Lower leg skin (tissue), 4 donors: Measurements from ENCODE around the gene SLC27A4. TPM values are rescaled to one million over a fixed set of nuclear protein-coding genes. Genes with fewer than 3 reads are reported as not detected.

ENCODE experiments used
- DNase-seq, 2 donors: peaks; one replicate each; pipeline ENCODE4 v3.0.0-alpha.2; 2019; ENCODE audit warnings: low spot score in 2 of 2
- H3K4me3 ChIP-seq: fragments of 200-600 bp; sonication (generic); 2 replicates; pipeline ENCODE4 v1.5.1; 2017; ENCODE audit warnings: mild to moderate bottlenecking, low read depth; ENCODE audit not compliant: poor library complexity, severe bottlenecking
- POLR2A ChIP-seq, 2 donors: fragments of 450-650 bp; IDR thresholded peaks; one replicate each; pipeline ENCODE4 v1.6.1; 2016 to 2017; ENCODE audit warnings: antibody characterized with exemption in 2 of 2, mild to moderate bottlenecking in 1 of 2, moderate library complexity in 1 of 2
- WGBS, 2 donors: methylation state at CpG; one replicate each; pipeline ENCODE4 v1.1.5; 2018; 5-methylcytosine and 5-hydroxymethylcytosine counted together
- intact Hi-C: fragments of 100-400 bp; cut with DNase I; formaldehyde crosslinking; loops from one replicate; pipeline ENCODE4 v1.15.0; 2023; ENCODE audit warnings: low total_unique reads
- total RNA-seq, 4 donors: library from RNA; depleted of rRNA; stranded (reverse); fragments of >200 nt; gene quantifications; one replicate each; pipeline ENCODE4 v1.1.0, GENCODE V29; 2016
- TF ChIP-seq, protein P1 (sequence below), 3 donors: fragments of 450-650 bp; IDR thresholded peaks; one replicate each; pipeline ENCODE4 v1.5.1; 2016; ENCODE audit warnings: antibody characterized with exemption in 3 of 3, mild to moderate bottlenecking in 3 of 3, moderate library complexity in 2 of 3

The SLC27A4 gene
- total RNA-seq, 4 donors from 2014 or later = 64.7 to 105 (median 73.3) TPM

DNA sequence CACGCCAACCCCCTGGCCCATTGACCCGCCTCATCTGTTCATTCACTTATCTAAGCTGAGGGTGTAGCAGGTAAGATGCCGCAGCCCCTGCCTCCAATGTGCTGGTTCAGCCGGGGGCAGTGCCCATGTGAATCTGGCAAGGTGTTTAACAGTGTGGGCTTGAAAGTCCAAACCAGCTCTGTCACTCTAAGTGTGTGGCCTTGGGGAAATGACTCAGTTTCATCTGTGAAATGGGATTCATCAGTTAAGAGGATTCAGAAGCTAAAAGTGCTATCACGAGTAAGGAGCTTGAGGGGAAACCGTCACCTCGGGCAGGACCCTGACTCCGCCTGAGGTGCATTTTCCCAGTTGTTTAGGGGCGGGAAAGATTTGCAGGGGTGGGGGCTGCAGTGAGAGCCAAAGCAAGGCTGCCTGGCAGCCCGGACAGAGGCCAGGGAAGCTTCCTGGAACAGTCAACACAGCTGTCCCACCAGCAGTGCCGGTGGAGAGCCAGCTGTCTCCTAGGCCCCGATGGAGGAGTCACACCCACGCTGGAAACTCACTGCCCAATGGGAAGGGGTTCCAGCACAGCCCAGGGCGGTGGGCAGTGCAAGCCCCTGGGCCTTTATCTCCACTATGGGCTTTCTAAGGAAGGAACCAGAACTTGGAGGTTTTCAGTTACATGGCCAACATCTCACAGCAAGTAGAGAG, 21.1 kb downstream of the SLC27A4 start:
- DNase-seq = no peak
- TF ChIP-seq, protein P1, sequence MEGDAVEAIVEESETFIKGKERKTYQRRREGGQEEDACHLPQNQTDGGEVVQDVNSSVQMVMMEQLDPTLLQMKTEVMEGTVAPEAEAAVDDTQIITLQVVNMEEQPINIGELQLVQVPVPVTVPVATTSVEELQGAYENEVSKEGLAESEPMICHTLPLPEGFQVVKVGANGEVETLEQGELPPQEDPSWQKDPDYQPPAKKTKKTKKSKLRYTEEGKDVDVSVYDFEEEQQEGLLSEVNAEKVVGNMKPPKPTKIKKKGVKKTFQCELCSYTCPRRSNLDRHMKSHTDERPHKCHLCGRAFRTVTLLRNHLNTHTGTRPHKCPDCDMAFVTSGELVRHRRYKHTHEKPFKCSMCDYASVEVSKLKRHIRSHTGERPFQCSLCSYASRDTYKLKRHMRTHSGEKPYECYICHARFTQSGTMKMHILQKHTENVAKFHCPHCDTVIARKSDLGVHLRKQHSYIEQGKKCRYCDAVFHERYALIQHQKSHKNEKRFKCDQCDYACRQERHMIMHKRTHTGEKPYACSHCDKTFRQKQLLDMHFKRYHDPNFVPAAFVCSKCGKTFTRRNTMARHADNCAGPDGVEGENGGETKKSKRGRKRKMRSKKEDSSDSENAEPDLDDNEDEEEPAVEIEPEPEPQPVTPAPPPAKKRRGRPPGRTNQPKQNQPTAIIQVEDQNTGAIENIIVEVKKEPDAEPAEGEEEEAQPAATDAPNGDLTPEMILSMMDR (IDR thresholded peaks at IDR 0.05) = no peak
- TF ChIP-seq POLR2A (IDR thresholded peaks at IDR 0.05) = no peak
- no peak overlapping the region for H3K4me3 ChIP-seq
- intact Hi-C loops = loop anchor here (10.0 kb wide), 1 partner anchor 53 kb away; no protein-coding TSS in a partner anchor
- 43 to 44% methylated on average over 14 of the region's 14 CpGs for WGBS, 2 donors

DNA sequence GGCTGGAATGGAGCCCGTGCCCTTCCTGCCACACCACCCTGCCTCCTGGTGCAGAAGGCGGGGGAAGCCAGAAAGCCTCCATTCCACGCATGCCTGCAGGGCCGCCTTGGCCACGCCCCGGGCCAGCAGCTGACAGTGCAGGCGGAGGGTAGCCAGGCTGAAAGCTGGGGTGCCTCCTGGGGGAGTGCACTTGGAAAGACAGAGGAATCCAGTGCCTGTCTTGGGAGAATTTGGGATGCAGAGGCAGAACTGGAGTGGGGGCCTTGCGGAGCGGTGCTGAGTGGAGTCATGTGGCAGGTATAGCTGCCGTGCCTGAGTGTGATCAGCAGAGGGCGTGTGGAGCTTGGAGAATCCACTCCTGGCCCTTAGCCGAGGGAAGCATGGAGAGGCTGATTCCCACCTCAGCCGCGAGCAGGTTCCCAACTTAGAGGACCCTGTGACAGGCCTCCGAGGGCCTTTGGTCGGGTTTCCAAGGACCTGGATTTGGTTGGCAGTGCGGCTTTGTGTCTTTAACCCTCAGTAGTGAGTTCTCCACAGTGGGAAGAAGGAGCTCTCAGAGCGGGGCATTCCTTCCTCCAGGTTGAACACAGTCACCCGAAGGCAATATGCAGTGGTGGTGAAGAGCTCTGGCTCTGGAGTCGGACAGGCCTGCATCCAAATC, 21.8 kb downstream of the SLC27A4 start:
- peak; percentile 83 to 97 for DNase-seq
- no peak overlapping the region for H3K4me3 ChIP-seq
- intact Hi-C loops = loop anchor here (10.0 kb wide), 1 partner anchor 53 kb away; no protein-coding TSS in a partner anchor
- WGBS, 2 donors = 6 to 7% methylated on average over 18 to 19 of the region's 20 CpGs
- TF ChIP-seq, protein P1 (IDR thresholded peaks at IDR 0.05) = peak in 1 of 3 donors; percentile 82
- no peak for TF ChIP-seq POLR2A (IDR thresholded peaks at IDR 0.05)

DNA sequence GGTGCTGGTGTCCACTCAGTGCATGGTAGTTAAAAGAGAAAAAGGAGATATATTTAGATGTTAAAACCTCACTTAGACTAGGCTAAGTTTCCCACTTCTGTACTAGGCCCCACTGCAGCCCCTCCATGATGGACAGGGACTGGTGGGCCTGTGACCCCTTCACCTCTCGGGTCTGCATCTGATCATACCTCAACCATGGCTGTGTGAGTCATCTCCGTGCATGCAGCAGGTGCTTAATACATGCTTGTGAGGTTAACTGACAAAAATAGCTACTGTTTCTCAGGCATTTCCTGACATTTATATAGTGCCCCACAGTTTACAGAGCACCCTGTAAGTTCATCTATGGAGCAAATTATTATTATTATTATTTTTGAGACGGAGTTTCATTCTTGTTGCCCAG, 22.4 kb downstream of the SLC27A4 start:
- WGBS, 2 donors = 73 to 82% methylated on average over 3 of the region's 3 CpGs
- intact Hi-C loops = loop anchor here (10.0 kb wide), 1 partner anchor 52 kb away; no protein-coding TSS in a partner anchor
- no peak overlapping the region for H3K4me3 ChIP-seq
- DNase-seq = no peak
- TF ChIP-seq POLR2A (IDR thresholded peaks at IDR 0.05) = no peak
- TF ChIP-seq, protein P1 (IDR thresholded peaks at IDR 0.05) = no peak

DNA sequence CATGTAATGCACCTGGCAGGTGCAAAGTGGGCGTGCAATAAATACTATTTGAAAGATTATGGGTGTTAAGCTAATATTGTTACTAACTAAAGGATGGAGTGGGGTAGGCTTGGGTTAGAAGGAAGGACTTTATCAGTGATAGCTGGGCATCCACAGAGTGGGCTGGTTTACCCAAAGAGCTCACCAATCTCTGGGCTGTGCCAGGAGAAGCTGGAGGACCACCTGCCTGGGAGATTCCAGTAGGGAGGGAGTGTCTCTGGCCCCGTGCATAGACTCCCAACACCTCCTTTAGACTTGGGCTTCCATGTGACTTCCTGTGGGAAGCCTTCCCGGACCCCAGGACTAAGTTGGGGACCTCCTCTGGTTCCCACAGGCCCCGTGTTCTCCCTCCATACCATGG, 25.2 kb downstream of the SLC27A4 start:
- WGBS, 2 donors = 83 to 91% methylated on average over 4 of the region's 4 CpGs
- DNase-seq = no peak
- intact Hi-C loops = loop anchor here (10.0 kb wide), 1 partner anchor 49 kb away; no protein-coding TSS in a partner anchor
- TF ChIP-seq, protein P1 (IDR thresholded peaks at IDR 0.05) = no peak
- TF ChIP-seq POLR2A (IDR thresholded peaks at IDR 0.05) = no peak
- no peak overlapping the region for H3K4me3 ChIP-seq

DNA sequence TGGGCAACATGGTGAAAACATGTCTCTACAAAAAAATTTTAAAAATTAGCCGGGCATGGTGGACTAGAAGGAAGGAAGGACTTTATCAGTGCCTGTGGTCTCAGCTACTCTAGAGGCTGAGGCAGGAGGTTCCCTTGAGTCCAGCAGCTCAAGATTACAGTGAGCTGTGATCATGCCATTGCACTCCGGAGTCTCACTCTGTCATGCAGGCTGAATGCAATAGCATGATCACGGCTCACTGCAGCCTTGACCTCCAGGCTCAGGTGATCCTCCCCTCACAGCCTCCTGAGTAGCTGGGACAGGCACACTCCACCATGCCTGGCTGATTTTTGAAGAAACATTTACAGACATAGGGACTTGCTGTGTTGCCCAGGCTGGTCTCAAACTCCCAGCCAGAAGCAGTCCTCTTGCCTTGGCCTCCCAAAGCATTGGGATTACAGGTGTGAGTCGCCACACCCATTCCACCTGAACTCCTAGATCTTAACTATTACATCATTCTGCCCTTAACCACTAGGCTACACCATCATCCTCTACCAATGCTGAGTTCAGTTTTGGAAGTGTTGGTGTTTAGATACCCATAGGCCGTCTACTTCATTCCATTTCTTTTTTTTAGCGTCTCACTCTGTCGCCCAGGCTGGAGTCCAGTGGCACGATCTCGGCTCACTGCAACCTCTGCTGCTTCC, 28.8 kb downstream of the SLC27A4 start:
- WGBS, 2 donors = 90 to 91% methylated on average over 9 of the region's 9 CpGs
- intact Hi-C loops = loop anchor here (10.0 kb wide), 1 partner anchor 46 kb away; no protein-coding TSS in a partner anchor
- TF ChIP-seq POLR2A (IDR thresholded peaks at IDR 0.05) = no peak
- TF ChIP-seq, protein P1 (IDR thresholded peaks at IDR 0.05) = no peak

More for the DNA sequence above, 28.8 kb downstream of the SLC27A4 start:
- no peak overlapping the region for H3K4me3 ChIP-seq
- no peak for DNase-seq
